Smooth muscle cell (in vitro differentiated cells): ENCODE results near the gene KRT14. TPM values are rescaled to one million over a fixed set of nuclear protein-coding genes. Genes with fewer than 3 reads are reported as not detected.

ENCODE experiments used
- DNase-seq: peaks from one replicate; lab custom pipeline; 2025; ENCODE audit not compliant: unreplicated experiment; lab: John Stamatoyannopoulos, UW
- H2AFZ ChIP-seq: fragments of 200-600 bp; sonication (generic); 2 replicates; pipeline ENCODE4 v1.6.0; 2016; ENCODE audit warnings: antibody characterized with exemption, low read depth, mild to moderate bottlenecking
- H3F3A ChIP-seq: fragments of 200-600 bp; sonication (generic); 2 replicates; pipeline ENCODE4 v1.6.0; 2017; ENCODE audit warnings: antibody characterized with exemption, low read depth
- H3K27ac ChIP-seq: fragments of 200-600 bp; sonication (generic); 2 replicates; pipeline ENCODE4 v1.5.1; 2016; ENCODE audit warnings: low read depth, mild to moderate bottlenecking
- H3K27me3 ChIP-seq: fragments of 200-600 bp; sonication (generic); 2 replicates; pipeline ENCODE4 v1.6.1; 2016; ENCODE audit warnings: low read depth, mild to moderate bottlenecking
- H3K36me3 ChIP-seq: fragments of 200-600 bp; sonication (generic); 2 replicates; pipeline ENCODE4 v1.5.1; 2016; ENCODE audit warnings: low read depth
- H3K4me1 ChIP-seq: fragments of 200-600 bp; sonication (generic); 2 replicates; pipeline ENCODE4 v1.5.1; 2016; ENCODE audit warnings: low read depth
- H3K4me2 ChIP-seq: fragments of 200-600 bp; sonication (generic); 2 replicates; pipeline ENCODE4 v1.6.0; 2016; ENCODE audit warnings: mild to moderate bottlenecking
- H3K4me3 ChIP-seq: fragments of 200-600 bp; sonication (generic); 2 replicates; pipeline ENCODE4 v1.5.1; 2016; ENCODE audit warnings: mild to moderate bottlenecking
- H3K79me2 ChIP-seq: fragments of 200-600 bp; sonication (generic); 2 replicates; pipeline ENCODE4 v1.6.0; 2016; ENCODE audit warnings: low read depth, mild to moderate bottlenecking
- H3K9ac ChIP-seq: fragments of 200-600 bp; sonication (generic); 2 replicates; pipeline ENCODE4 v1.6.0; 2016; ENCODE audit warnings: low read depth
- H3K9me3 ChIP-seq: fragments of 200-600 bp; sonication (generic); replicated peaks from 2 replicates; pipeline ENCODE4 v1.5.1; 2016; ENCODE audit warnings: low read depth
- H4K20me1 ChIP-seq: fragments of 200-600 bp; sonication (generic); 2 replicates; pipeline ENCODE4 v1.6.0; 2016; ENCODE audit warnings: low read depth
- WGBS: methylation state at CpG from one replicate; pipeline ENCODE4 v1.1.7; 2016; ENCODE audit warnings: low lambda C conversion rate; 5-methylcytosine and 5-hydroxymethylcytosine counted together
- polyA plus RNA-seq: library from polyadenylated mRNA; unstranded; fragments of >200 nt; fragmentation: Nextera tagmentation; extraction: Ambion mirVana; gene quantifications from 2 replicates; pipeline ENCODE4 v1.2.1, GENCODE V29; 2016
- total RNA-seq: library from RNA; depleted of rRNA; stranded (reverse); fragments of >200 nt; gene quantifications from 2 replicates; pipeline ENCODE4 v1.2.3, GENCODE V29; 2014
- TF ChIP-seq, protein P1 (sequence below): fragments of 200-600 bp; sonication (generic); IDR thresholded peaks from 2 replicates; pipeline ENCODE4 v1.5.1; 2017; ENCODE audit warnings: borderline replicate concordance, mild to moderate bottlenecking, antibody characterized with exemption; ENCODE audit not compliant: insufficient read depth, poor library complexity, severe bottlenecking

Gene KRT14
- total and polyA plus RNA-seq, 2 experiments from 2014 or later = 193 to 348 TPM

DNA sequence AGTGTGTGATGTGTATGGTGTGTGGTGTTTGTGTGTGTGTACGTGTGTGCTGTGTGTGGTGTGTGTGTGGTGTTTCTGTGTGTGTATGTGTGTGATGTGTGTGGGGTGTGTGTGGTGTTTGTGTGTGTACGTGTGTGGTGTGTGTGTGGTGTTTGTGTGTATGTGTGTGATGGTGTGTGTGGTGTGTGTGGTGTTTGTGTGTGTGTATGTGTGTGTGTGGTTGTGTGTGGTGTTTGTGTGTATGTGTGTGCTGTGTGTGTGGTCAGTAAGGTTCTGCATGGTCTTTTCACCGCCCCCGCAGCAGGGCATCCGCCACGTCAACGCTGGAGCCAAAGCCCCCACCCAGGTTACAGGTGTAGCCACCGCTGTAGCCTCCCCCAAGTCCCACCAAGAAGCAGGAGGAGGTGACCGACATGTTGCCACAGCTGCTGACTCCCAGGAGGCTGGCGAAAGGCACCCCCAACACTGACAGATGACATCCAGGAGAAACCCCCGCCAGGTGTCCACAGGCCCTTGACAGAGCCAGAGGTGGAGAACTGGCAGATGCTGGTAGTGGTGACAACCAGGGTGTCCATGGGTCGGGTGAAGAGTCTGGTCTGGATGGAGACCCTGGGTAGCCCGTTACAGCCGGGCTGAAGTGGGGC lies 47.0 kb upstream of the KRT14 start:
- no peaks in the 10 kb centered on the region for H3K27me3 ChIP-seq
- H3K79me2 ChIP-seq = no peaks in the 10 kb centered on the region
- H3K9ac ChIP-seq = no peak overlapping the region
- H3K27ac ChIP-seq = no peak overlapping the region
- no peaks in the 10 kb centered on the region for H3F3A ChIP-seq
- no peaks in the 10 kb centered on the region for H3K4me1 ChIP-seq
- DNase-seq = no peak
- no peak overlapping the region for H3K4me2 ChIP-seq
- H3K9me3 ChIP-seq = no peaks in the 10 kb centered on the region
- no peak overlapping the region for H3K4me3 ChIP-seq
- H2AFZ ChIP-seq = no peak overlapping the region
- TF ChIP-seq, protein P1, sequence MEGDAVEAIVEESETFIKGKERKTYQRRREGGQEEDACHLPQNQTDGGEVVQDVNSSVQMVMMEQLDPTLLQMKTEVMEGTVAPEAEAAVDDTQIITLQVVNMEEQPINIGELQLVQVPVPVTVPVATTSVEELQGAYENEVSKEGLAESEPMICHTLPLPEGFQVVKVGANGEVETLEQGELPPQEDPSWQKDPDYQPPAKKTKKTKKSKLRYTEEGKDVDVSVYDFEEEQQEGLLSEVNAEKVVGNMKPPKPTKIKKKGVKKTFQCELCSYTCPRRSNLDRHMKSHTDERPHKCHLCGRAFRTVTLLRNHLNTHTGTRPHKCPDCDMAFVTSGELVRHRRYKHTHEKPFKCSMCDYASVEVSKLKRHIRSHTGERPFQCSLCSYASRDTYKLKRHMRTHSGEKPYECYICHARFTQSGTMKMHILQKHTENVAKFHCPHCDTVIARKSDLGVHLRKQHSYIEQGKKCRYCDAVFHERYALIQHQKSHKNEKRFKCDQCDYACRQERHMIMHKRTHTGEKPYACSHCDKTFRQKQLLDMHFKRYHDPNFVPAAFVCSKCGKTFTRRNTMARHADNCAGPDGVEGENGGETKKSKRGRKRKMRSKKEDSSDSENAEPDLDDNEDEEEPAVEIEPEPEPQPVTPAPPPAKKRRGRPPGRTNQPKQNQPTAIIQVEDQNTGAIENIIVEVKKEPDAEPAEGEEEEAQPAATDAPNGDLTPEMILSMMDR = no peak
- 82% methylated on average over 11 of the region's 14 CpGs for WGBS
- H3K36me3 ChIP-seq = no peaks in the 10 kb centered on the region
- H4K20me1 ChIP-seq = no peaks in the 10 kb centered on the region

DNA sequence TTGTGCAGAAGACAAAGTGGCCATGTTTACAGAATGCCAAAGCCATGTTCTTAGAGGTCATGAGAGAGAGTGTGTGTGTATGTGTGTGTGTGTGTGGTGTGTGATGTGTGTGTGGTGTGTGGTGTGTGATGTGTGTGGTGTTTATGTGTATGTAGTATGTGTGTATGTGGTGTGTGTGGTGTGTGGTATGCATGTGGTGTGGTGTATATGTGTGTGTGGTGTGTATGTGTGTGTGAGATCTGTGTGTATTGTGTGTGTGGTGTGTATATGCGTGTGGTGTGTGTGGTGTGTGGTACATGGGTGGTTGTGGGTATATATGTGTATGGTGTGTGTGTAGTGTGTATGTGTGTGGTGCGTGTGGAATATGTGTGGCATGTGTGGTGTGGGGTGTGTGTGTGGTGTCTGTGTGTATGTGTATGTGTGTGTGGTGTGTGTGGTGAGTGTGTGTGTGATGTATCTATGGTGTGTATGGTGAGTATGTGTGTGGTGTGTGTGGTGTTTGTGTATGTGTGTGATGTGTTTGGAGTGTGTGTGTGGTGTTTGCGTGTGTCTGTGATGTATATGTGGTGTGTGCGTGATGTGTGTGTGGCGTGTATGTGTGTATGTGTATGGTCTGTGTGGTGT lies 45.9 kb upstream of the KRT14 start:
- 63% methylated on average over 4 of the region's 5 CpGs for WGBS
- H3K27me3 ChIP-seq = no peaks in the 10 kb centered on the region
- H3K4me2 ChIP-seq = no peak overlapping the region
- H4K20me1 ChIP-seq = no peaks in the 10 kb centered on the region
- TF ChIP-seq, protein P1 = no peak
- H3K4me3 ChIP-seq = no peak overlapping the region
- no peak overlapping the region for H3K27ac ChIP-seq
- no peaks in the 10 kb centered on the region for H3K79me2 ChIP-seq
- DNase-seq = no peak
- no peak overlapping the region for H3K9ac ChIP-seq
- H3K9me3 ChIP-seq = no peaks in the 10 kb centered on the region
- no peaks in the 10 kb centered on the region for H3K4me1 ChIP-seq
- no peaks in the 10 kb centered on the region for H3K36me3 ChIP-seq
- no peaks in the 10 kb centered on the region for H3F3A ChIP-seq
- H2AFZ ChIP-seq = no peak overlapping the region

DNA sequence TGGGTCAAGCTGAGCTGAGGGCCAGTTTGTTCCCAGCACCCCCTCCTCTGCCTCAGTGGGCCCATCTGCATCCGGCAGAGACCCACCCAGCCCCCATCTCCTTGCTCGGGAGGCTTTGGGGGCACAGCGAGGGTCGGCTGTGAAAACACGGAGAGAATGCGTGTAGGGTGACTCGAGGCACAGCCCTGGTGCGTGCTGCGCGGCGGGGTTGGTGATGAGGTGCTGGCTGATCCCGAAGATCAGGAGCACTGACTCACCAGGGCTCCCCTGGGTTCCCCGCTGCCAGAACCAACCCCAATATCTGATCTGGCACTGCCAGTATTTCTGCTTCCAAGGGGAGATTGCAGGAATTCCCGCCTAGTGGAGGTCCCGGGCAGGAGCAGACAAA lies 45.2 kb upstream of the KRT14 start:
- Histone ChIP-seq H3K4me3 (no peak overlapping the region), H3K36me3 (no peaks in the 10 kb centered on the region), H4K20me1 (no peaks in the 10 kb centered on the region), H3K27me3 (no peaks in the 10 kb centered on the region), H3F3A (no peaks in the 10 kb centered on the region), H3K4me2 (no peak overlapping the region), H3K9ac (no peak overlapping the region), H3K27ac (no peak overlapping the region), H3K79me2 (no peaks in the 10 kb centered on the region), H3K9me3 (no peaks in the 10 kb centered on the region), H2AFZ (no peak overlapping the region), H3K4me1 (no peaks in the 10 kb centered on the region)
- no peak for DNase-seq
- WGBS = 89% methylated on average over 15 of the region's 15 CpGs
- TF ChIP-seq, protein P1 = no peak
